NOMO-1 treated with DMSO at 0.1 percent for 48 hours (cell line): Measurements from ENCODE around the gene AFAP1L2.

Experiments
- DNase-seq: peaks from one replicate; lab custom pipeline; 2025; ENCODE audit not compliant: unreplicated experiment; lab: John Stamatoyannopoulos, UW

AFAP1L2 gene

GRCh38 chr10:114276066-114276465, 128.2 kb downstream of the AFAP1L2 start:
- no peak for DNase-seq

- DNase-seq = no peak
Observed at GRCh38 chr10:114274616-114275453, 129.5 kb downstream of the AFAP1L2 start.

- DNase-seq = no peak
Observed at GRCh38 chr10:114273910-114274309, 130.4 kb downstream of the AFAP1L2 start.

GRCh38 chr10:114272696-114273095, 131.6 kb downstream of the AFAP1L2 start:
- no peak for DNase-seq

- no peak for DNase-seq
Observed at GRCh38 chr10:114271779-114272167, 132.5 kb downstream of the AFAP1L2 start.

- DNase-seq = no peak
Observed at GRCh38 chr10:114271075-114271778, 133.1 kb downstream of the AFAP1L2 start.

GRCh38 chr10:114266521-114266920, 137.8 kb downstream of the AFAP1L2 start:
- DNase-seq = no peak

- no peak for DNase-seq
Observed at GRCh38 chr10:114265392-114266053, 138.8 kb downstream of the AFAP1L2 start.

GRCh38 chr10:114262496-114262895, 141.8 kb downstream of the AFAP1L2 start:
- DNase-seq = no peak

GRCh38 chr10:114261076-114261475, 143.2 kb downstream of the AFAP1L2 start:
- no peak for DNase-seq

- no peak for DNase-seq
Observed at GRCh38 chr10:114260366-114260765, 143.9 kb downstream of the AFAP1L2 start.

- no peak for DNase-seq
Observed at GRCh38 chr10:114259824-114260223, 144.5 kb downstream of the AFAP1L2 start.

- no peak for DNase-seq
Observed at GRCh38 chr10:114258274-114258840, 145.9 kb downstream of the AFAP1L2 start.

GRCh38 chr10:114257498-114257897, 146.8 kb downstream of the AFAP1L2 start:
- DNase-seq = no peak

- no peak for DNase-seq
Observed at GRCh38 chr10:114256822-114257221, 147.5 kb downstream of the AFAP1L2 start.

GRCh38 chr10:114256008-114256765, 148.1 kb downstream of the AFAP1L2 start:
- no peak for DNase-seq

GRCh38 chr10:114255227-114255626, 149.1 kb downstream of the AFAP1L2 start:
- DNase-seq = no peak

GRCh38 chr10:114252883-114253282, 151.4 kb downstream of the AFAP1L2 start:
- DNase-seq = no peak

GRCh38 chr10:114252092-114252491, 152.2 kb downstream of the AFAP1L2 start:
- no peak for DNase-seq

- no peak for DNase-seq
Observed at GRCh38 chr10:114250716-114251115, 153.6 kb downstream of the AFAP1L2 start.

GRCh38 chr10:114250236-114250635, 154.1 kb downstream of the AFAP1L2 start:
- no peak for DNase-seq
